Breast epithelium (tissue), 3 donors: ENCODE results near the gene FKBP8.

ENCODE experiments used
- POLR2AphosphoS5 ChIP-seq, 3 donors: sonication (generic); formaldehyde crosslinking; IDR thresholded peaks; one replicate each; pipeline ENCODE4 v1.6.1; 2017; ENCODE audit warnings: antibody characterized with exemption in 3 of 3
- TF ChIP-seq, protein P1 (sequence below), 3 donors: fragments of 450-650 bp; IDR thresholded peaks; one replicate each; pipeline ENCODE4 v1.5.1; 2016 to 2017; ENCODE audit warnings: antibody characterized with exemption in 3 of 3, mild to moderate bottlenecking in 3 of 3, moderate library complexity in 3 of 3

DNA sequence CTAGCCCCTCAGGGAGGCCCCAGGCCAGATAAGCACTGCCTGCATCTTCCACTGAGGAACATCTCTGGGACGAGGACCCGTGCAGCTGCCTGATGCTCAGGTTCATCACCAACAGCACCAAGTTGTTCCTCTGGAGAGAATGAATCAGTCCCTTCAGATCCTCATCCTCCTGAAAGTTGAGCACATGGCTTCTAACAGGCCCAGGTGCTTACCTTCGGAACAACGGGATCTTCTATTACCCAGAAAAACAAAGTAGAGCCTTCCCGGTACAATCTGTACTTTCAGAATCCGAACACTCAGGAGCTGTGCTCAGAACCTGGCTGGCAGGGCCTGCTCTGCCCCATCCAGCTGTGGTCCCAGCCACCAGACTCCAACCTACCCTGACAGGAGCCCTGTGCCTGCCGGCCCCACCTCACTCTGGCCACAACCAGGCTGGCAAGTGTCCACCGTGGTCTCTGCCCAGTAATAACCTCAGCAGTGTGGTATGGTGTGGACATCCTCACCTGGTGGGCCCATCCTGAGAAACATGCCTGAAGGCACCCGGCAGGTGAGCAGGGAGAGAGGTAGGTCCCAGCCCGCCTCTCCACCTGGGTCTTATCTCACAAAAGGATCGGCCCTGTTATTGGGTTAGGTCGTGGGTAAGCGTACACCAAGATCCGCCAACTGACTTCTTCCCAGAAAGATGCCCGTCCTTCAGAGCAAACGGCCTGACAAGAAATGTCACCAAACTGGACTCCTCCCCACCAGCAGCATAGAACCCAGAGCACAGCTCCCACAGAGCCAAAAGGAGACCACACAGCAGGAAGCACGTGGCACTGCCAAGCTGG, 55.6 kb downstream of the FKBP8 start:
- TF ChIP-seq, protein P1, sequence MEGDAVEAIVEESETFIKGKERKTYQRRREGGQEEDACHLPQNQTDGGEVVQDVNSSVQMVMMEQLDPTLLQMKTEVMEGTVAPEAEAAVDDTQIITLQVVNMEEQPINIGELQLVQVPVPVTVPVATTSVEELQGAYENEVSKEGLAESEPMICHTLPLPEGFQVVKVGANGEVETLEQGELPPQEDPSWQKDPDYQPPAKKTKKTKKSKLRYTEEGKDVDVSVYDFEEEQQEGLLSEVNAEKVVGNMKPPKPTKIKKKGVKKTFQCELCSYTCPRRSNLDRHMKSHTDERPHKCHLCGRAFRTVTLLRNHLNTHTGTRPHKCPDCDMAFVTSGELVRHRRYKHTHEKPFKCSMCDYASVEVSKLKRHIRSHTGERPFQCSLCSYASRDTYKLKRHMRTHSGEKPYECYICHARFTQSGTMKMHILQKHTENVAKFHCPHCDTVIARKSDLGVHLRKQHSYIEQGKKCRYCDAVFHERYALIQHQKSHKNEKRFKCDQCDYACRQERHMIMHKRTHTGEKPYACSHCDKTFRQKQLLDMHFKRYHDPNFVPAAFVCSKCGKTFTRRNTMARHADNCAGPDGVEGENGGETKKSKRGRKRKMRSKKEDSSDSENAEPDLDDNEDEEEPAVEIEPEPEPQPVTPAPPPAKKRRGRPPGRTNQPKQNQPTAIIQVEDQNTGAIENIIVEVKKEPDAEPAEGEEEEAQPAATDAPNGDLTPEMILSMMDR (IDR thresholded peaks at IDR 0.05): no peak
- peak in 1 of 3 donors; percentile 8 for TF ChIP-seq POLR2AphosphoS5 (IDR thresholded peaks at IDR 0.05)
